MCF 10A (cell line): ENCODE measurements around the gene MAST1. TPM values are rescaled to one million over a fixed set of nuclear protein-coding genes. Genes with fewer than 3 reads are reported as not detected.

Experiments used
- Bru-seq: library from RNA; stranded (reverse); fragments of 400-500 nt; gene quantifications from one replicate; lab custom pipeline; 2021; lab: Mats Ljungman, UMichigan
- BruChase-seq, 2 experiments: library from RNA; stranded (reverse); fragments of 400-500 nt; gene quantifications; one replicate each; lab custom pipeline; 2021; lab: Mats Ljungman, UMichigan
- BruUV-seq: library from RNA; stranded (reverse); fragments of 400-500 nt; replicated peaks from 2 replicates; lab custom pipeline; 2021; lab: Mats Ljungman, UMichigan
- CTCF ChIA-PET: fragments of 300-600 bp; sonication (Branson Sonifier 250); formaldehyde crosslinking; extraction: SDS; loops from one replicate; lab custom pipeline; 2021; ENCODE audit warnings: antibody characterized with exemption, inconsistent platforms; lab: Yijun Ruan, JAX
- POLR2A ChIA-PET: fragments of 300-600, 350-650 bp; sonication (Branson Sonifier 250); formaldehyde crosslinking; extraction: SDS; loops from one replicate; lab custom pipeline; 2020; ENCODE audit warnings: antibody characterized with exemption, inconsistent platforms; lab: Yijun Ruan, JAX
- DNase-seq: peaks from one replicate; pipeline ENCODE4 v3.0.0-alpha.2; 2018; ENCODE audit not compliant: unreplicated experiment
- H3K27ac Mint-ChIP-seq: one replicate; pipeline ENCODE4 v1.8.0; 2022; ENCODE audit warnings: mild to moderate bottlenecking, low read depth, mixed read lengths; ENCODE audit not compliant: unreplicated experiment
- H3K27me3 Mint-ChIP-seq: one replicate; pipeline ENCODE4 v1.8.0; 2022; ENCODE audit warnings: mixed read lengths; ENCODE audit not compliant: insufficient read depth, unreplicated experiment
- H3K36me3 Mint-ChIP-seq: one replicate; pipeline ENCODE4 v1.8.0; 2022; ENCODE audit warnings: mild to moderate bottlenecking, moderate library complexity, mixed read lengths; ENCODE audit not compliant: insufficient read depth, unreplicated experiment
- H3K4me1 Mint-ChIP-seq: one replicate; pipeline ENCODE4 v1.8.0; 2022; ENCODE audit warnings: mixed read lengths; ENCODE audit not compliant: insufficient read depth, unreplicated experiment
- H3K4me3 Mint-ChIP-seq: one replicate; pipeline ENCODE4 v1.8.0; 2022; ENCODE audit warnings: mild to moderate bottlenecking, moderate library complexity, mixed read lengths; ENCODE audit not compliant: unreplicated experiment
- H3K9me3 Mint-ChIP-seq: one replicate; pipeline ENCODE4 v1.8.0; 2022; ENCODE audit warnings: mixed read lengths; ENCODE audit not compliant: unreplicated experiment
- CTCF ChIP-seq: fragments of 200-600 bp; IDR thresholded peaks from one replicate; pipeline ENCODE4 v1.8.0; 2022; ENCODE audit warnings: antibody characterized with exemption, mild to moderate bottlenecking; ENCODE audit not compliant: unreplicated experiment
- intact Hi-C: fragments of 100-400 bp; cut with micrococcal nuclease; formaldehyde crosslinking; loops from 2 replicates; pipeline ENCODE4 v1.14.1; 2022
- long read RNA-seq: library from polyadenylated mRNA; stranded (forward); transcript quantifications from one replicate; pipeline ENCODE4 v2.0.0, GENCODE V29; 2022
- total RNA-seq: library from RNA; stranded (reverse); gene quantifications from 2 replicates; pipeline ENCODE4 v1.2.3, GENCODE V29; 2022

Gene MAST1
- 1.0 and 1.6 TPM in 2 replicates for total RNA-seq
- percentile 13 among the genes with signal in this experiment for Bru-seq, nascent RNA
- percentile 15 among the genes with signal in this experiment for BruChase-seq, experiment 1, labeled RNA remaining after a 6-hour chase
- percentile 16 among the genes with signal in this experiment for BruChase-seq, experiment 2, labeled RNA remaining after a 2-hour chase
- long read RNA-seq, partial matches to known transcripts = 0 of 2 reads
- long read RNA-seq, other reads (novel, unspliced or antisense) = 2 of 2 reads

DNA sequence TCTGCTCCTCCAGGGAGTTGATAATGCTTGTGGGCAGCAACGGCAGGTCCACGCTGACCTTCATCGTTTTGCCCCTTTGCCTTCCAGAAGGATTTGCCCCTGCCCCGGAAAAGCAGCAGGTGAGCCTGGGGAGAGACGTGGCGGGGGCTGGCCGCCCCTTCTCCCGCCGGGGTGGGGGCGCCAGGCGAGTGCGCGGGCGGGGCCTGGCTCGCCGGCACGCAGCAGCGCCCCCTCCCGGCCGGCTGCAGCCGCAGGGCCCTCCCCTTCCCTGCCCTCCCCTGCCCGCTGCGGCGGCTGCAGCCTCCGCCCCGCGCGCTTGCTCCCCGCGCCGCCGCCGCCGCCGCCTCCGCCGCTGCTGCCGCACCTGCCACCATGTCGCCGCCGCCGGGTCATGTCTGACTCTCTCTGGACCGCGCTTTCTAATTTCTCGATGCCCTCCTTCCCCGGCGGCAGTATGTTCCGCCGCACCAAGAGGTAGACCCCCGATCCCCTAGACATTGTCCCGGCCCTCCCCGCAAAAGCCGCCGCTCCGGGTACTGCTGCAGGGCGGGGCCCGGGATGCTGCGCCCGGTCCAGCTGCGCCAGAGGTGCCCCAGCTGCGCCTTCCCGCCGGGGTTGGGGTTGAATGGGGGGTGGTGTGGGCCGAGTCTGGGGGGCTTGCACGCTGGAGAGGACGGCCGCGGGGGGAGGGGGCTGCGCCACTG, at the start of gene MAST1:
Gene MAST1 (plus strand): TSS at position 334 of the 704 bp plus-strand sequence. CDS start 58 bp downstream, at position 392.
- ChIA-PET POLR2A (interaction anchor here (0.7 to 1.0 kb wide), 2 partner anchors 9 to 133 kb away, joined by 3 to 5 read pairs; no protein-coding TSS in a partner anchor), CTCF (interaction anchor here (1.2 to 1.4 kb wide), 2 partner anchors 23 to 104 kb away, joined by 6 to 7 read pairs; no protein-coding TSS in a partner anchor)
- Mint-ChIP-seq H3K4me1 (peaks cover 17% of the 10 kb centered on the region), H3K27ac (no peak within 1 kb of the TSS), H3K27me3 (peaks cover 14% of the 10 kb centered on the region), H3K4me3 (peak within 1 kb of the TSS; percentile 66), H3K9me3 (no peaks in the 10 kb centered on the region), H3K36me3 (no peaks in the 10 kb centered on the region)
- no TSS peak for BruUV-seq
- TF ChIP-seq CTCF = peak; percentile 60
- intact Hi-C loops = loop anchor here (5.0 kb wide), 1 partner anchor 36 kb away; the partner anchor contains the start of genes PRDX2 and THSD8
- peak; percentile 46 for DNase-seq

- H3K9me3 Mint-ChIP-seq = no peaks in the 10 kb centered on the region
- H3K27me3 Mint-ChIP-seq = no peaks in the 10 kb centered on the region
- DNase-seq = peak; percentile 88
- H3K36me3 Mint-ChIP-seq = peaks cover 35% of the 10 kb centered on the region
- H3K4me1 Mint-ChIP-seq = peaks cover 24% of the 10 kb centered on the region
- POLR2A ChIA-PET = interaction anchor here (0.6 to 5.0 kb wide), 14 partner anchors 12 to 330 kb away, joined by 3 to 132 read pairs (median 4); partner anchors contain the start of genes GCDH, GET3, HOOK2 and MAN2B1
- TF ChIP-seq CTCF = no peak
- BruUV-seq = TSS peak; percentile 10
- peak overlapping the region; percentile 94 for H3K4me3 Mint-ChIP-seq
- H3K27ac Mint-ChIP-seq = peak overlapping the region; percentile 98
- CTCF ChIA-PET = interaction anchor here (0.5 to 3.3 kb wide), 8 partner anchors 11 to 1229 kb away, joined by 3 to 41 read pairs (median 4); partner anchors contain the start of gene ELOF1
- intact Hi-C loops = no loop called here
Measured at GRCh38 chr19:12788682-12789097, 49.6 kb upstream of the MAST1 start.

DNA sequence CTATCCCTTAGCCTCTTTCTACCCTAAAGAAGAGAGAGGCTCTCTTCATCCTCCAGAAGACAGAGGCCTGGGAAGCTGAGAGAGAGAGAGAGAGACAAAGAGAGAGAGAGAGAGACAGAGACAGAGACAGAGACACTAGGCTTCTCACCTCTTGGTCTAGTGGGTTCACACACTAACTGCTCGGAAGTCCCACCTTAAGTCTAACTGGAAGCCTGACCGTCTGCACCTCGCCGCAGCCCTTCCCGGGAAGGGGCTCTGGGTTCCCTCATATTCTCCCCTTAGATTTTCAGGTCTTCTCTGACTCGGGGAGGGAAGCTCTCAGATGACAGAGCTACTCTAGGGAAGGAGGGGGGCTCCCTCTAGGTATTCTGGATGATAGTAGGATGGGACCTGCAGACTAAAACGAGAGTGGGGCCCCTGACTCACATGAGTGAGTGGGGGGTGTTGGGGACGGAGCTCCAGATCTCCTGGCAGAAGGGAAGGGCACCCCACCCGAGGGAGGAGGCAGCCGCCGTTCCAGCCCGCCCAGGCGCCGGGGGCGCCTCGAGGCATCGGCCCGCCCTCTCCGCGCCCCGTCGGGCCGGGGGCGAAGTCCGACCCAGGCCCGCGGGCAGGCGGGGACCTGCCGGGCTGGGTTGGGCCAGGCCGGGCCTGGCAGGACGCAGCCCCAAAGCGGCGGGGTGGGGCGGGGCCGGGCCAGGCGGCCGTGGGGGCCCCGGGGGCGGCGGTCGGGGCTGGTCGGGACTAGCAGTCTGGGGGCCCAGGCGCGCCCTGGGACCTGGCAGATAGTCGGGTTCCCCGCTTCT, 49.0 kb upstream of the MAST1 start:
- peaks cover 28% of the 10 kb centered on the region for H3K4me1 Mint-ChIP-seq
- BruUV-seq = no TSS peak
- CTCF ChIA-PET = interaction anchor here (0.7 to 3.3 kb wide), 5 partner anchors 12 to 67 kb away, joined by 3 to 41 read pairs (median 5); no protein-coding TSS in a partner anchor
- H3K4me3 Mint-ChIP-seq = peak overlapping the region; percentile 94
- H3K36me3 Mint-ChIP-seq = peaks cover 41% of the 10 kb centered on the region
- intact Hi-C loops = no loop called here
- no peak for TF ChIP-seq CTCF
- DNase-seq = peak; percentile 63
- no peaks in the 10 kb centered on the region for H3K27me3 Mint-ChIP-seq
- H3K27ac Mint-ChIP-seq = peak overlapping the region; percentile 98
- H3K9me3 Mint-ChIP-seq = no peaks in the 10 kb centered on the region
- POLR2A ChIA-PET = interaction anchor here (0.6 to 5.0 kb wide), 15 partner anchors 12 to 329 kb away, joined by 3 to 132 read pairs (median 4); partner anchors contain the start of genes GCDH, GET3, HOOK2 and MAN2B1
